Heart left ventricle (tissue), 16 donors: ENCODE results near the gene GGACT. TPM values are rescaled to one million over a fixed set of nuclear protein-coding genes. Genes with fewer than 3 reads are reported as not detected.

Source experiments
- ATAC-seq, 4 donors: fragments of 200-7000 bp; cut with Tn5 transposase; one replicate each; pipeline ENCODE4 v1.9.1; 2020 to 2022; ENCODE audit warnings: moderate library complexity in 4 of 4, mild to moderate bottlenecking in 3 of 4, moderate number of reproducible peaks in 1 of 4
- DNase-seq, 5 donors: peaks; one replicate each; pipeline ENCODE4 v3.0.0-alpha.2; 2020
- H3K27ac ChIP-seq, 12 donors: fragments of 200-600 bp; sonication (generic) in 4 of 12; one replicate each; pipeline versions ENCODE4 v1.5.0 to v1.8.0; 2016 to 2022; ENCODE audit warnings: mild to moderate bottlenecking in 2 of 12
- H3K27me3 ChIP-seq, 9 donors: fragments of 200-600 bp; sonication (generic) in 2 of 9; one replicate each; pipeline versions ENCODE4 v1.5.1 to v1.8.0; 2016 to 2022; ENCODE audit warnings: mild to moderate bottlenecking in 3 of 9
- H3K36me3 ChIP-seq, 9 donors: fragments of 200-600 bp; sonication (generic) in 2 of 9; one replicate each; pipeline versions ENCODE4 v1.5.0 to v1.8.0; 2018 to 2022; ENCODE audit warnings: mild to moderate bottlenecking in 2 of 9
- H3K4me1 ChIP-seq, 12 donors: fragments of 200-600 bp; sonication (generic) in 4 of 12; one replicate each; pipeline versions ENCODE4 v1.5.0 to v1.8.0; 2016 to 2022; ENCODE audit warnings: mild to moderate bottlenecking in 3 of 12
- H3K4me3 ChIP-seq, 12 donors: fragments of 200-600 bp; sonication (generic) in 4 of 12; one replicate each; pipeline versions ENCODE4 v1.5.0 to v1.8.0; 2017 to 2022; ENCODE audit warnings: mild to moderate bottlenecking in 9 of 12, moderate library complexity in 4 of 12
- H3K9me3 ChIP-seq, 12 donors: fragments of 200-600 bp; sonication (generic) in 4 of 12; one replicate each; pipeline versions ENCODE4 v1.5.0 to v1.8.0; 2016 to 2022; ENCODE audit warnings: mild to moderate bottlenecking in 1 of 12
- CTCF ChIP-seq, 12 donors: fragments of 200-600 bp; sonication (generic) in 4 of 12; IDR thresholded peaks; one replicate each; pipeline versions ENCODE4 v1.5.0 to v1.8.0; 2018 to 2022; ENCODE audit warnings: antibody characterized with exemption in 12 of 12, mild to moderate bottlenecking in 5 of 12
- POLR2A ChIP-seq, 2 donors: fragments of 450-650 bp; IDR thresholded peaks; one replicate each; pipeline ENCODE4 v1.6.1; 2017; ENCODE audit warnings: antibody characterized with exemption in 2 of 2, mild to moderate bottlenecking in 2 of 2, moderate library complexity in 2 of 2
- WGBS, 4 donors: extraction: QIAGEN DNeasy Blood & Tissue Kit in 2 of 4; methylation state at CpG; one replicate each; pipeline versions ENCODE4 v1.1.5 to v1.1.7; 2013 to 2018; 5-methylcytosine and 5-hydroxymethylcytosine counted together
- intact Hi-C, 10 donors: fragments of 100-400 bp; cut with DNase I; formaldehyde crosslinking; loops; one replicate each; pipeline versions ENCODE4 v1.11.1 to v1.14.2; 2022
- polyA plus RNA-seq, 2 donors: library from polyadenylated mRNA; stranded (reverse); fragments of 200-250 nt; gene quantifications; one replicate each; pipeline ENCODE4 v1.2.3, GENCODE V29; 2013
- total RNA-seq, 9 donors: library from RNA; depleted of rRNA in 2 of 9; stranded (reverse); fragments of >200 nt in 2 of 9; fragmentation: NEBNext Ultra II Directional in 3 of 9; extraction: Animal tissue kit (Norgen Biotek cat#: 25700) in 3 of 9; gene quantifications; one replicate each; pipeline versions ENCODE4 v1.1.0 to v1.2.4, GENCODE V29; 2016 to 2023
- donor health status: ischemic (EF 13 %, LVEDD 7.1; RV severe dilation, severe dysfunction).
- donor health status: healthy with polysubstance abuse.
- donor health status: DM: no; HTN: yes; CAD: no.
- donor health status: DM: no; HTN: no; CAD: no.
- donor health status: ischemic (EF 25% LVEDD 6.9; RV normal size, moderate dysfunction).
- donor health status: ischemic (EF 25% LVEDD 5.7; RV mildly dilated, moderate dysfunction).
- donor health status: healthy.
- donor health status: DM: yes; HTN: yes; CAD: no.
- donor health status: ischemic (EF 35%, LVEDD 5.7; RV mildly dilated, moderate dysfunction).
- donor health status: nonischemic (EF 11% LVEDD 7.7; RV severe dilation, severe dysfunction).
- donor health status: DM: yes; HTN: yes; CAD: no.
- donor health status: PGD.
- donor health status: ischemic (EF 29% LVEDD 5.4; RV normal size, mild dysfunction).
- donor health status: nonischemic (EF 23%, LVEDD 6.1; RV moderate dilation, normal function).

GGACT gene
- total and polyA plus RNA-seq, 11 donors = 0.34 to 3.9 (median 1.3) TPM

- Histone ChIP-seq H3K27ac (no peak overlapping the region), H3K27me3 (no peaks in the 10 kb centered on the region), H3K9me3 (peaks cover 0 to 2% (median 0%) of the 10 kb centered on the region in 12 donors), H3K4me1 (peaks cover 0 to 7% (median 0%) of the 10 kb centered on the region in 12 donors), H3K4me3 (peak overlapping the region in 9 of 12 donors; percentile 20 to 39 (median 31)), H3K36me3 (no peaks in the 10 kb centered on the region)
- DNase-seq (peak in 1 of 5 donors; percentile 15), ATAC-seq (peak in 2 of 4 donors; percentile 29 to 62)
- intact Hi-C loops = no loop called here
- 58 to 74% (median 68%) methylated on average over 26 of the region's 26 CpGs for WGBS, 4 donors
- TF ChIP-seq CTCF (IDR thresholded peaks at IDR 0.05) (no peak), POLR2A (IDR thresholded peaks at IDR 0.05) (no peak)
Observed at GRCh38 chr13:100543872-100544602, 44.6 kb downstream of the GGACT start.

- Histone ChIP-seq H3K27me3 (no peaks in the 10 kb centered on the region), H3K4me3 (no peak overlapping the region), H3K4me1 (peaks cover 0 to 7% (median 0%) of the 10 kb centered on the region in 12 donors), H3K36me3 (no peaks in the 10 kb centered on the region), H3K9me3 (peaks cover 0 to 12% (median 2%) of the 10 kb centered on the region in 12 donors), H3K27ac (no peak overlapping the region)
- DNase-seq = peak in 1 of 5 donors; percentile 2
- intact Hi-C loops = no loop called here
- WGBS, 4 donors = 85 to 92% (median 89%) methylated on average over 8 of the region's 8 CpGs
- no peak for ATAC-seq
- TF ChIP-seq CTCF (IDR thresholded peaks at IDR 0.05) = peak in 5 of 12 donors; percentile 6 to 25 (median 18)
- TF ChIP-seq POLR2A (IDR thresholded peaks at IDR 0.05) = no peak
Observed at GRCh38 chr13:100542826-100543156, 45.8 kb downstream of the GGACT start.

- Histone ChIP-seq H3K9me3 (peaks cover 0 to 12% (median 2%) of the 10 kb centered on the region in 12 donors), H3K27me3 (no peaks in the 10 kb centered on the region), H3K4me1 (peaks cover 0 to 7% (median 0%) of the 10 kb centered on the region in 12 donors), H3K27ac (no peak overlapping the region), H3K4me3 (no peak overlapping the region), H3K36me3 (no peaks in the 10 kb centered on the region)
- ATAC-seq (no peak), DNase-seq (peak in 1 of 5 donors; percentile 6)
- intact Hi-C loops = no loop called here
- TF ChIP-seq CTCF (IDR thresholded peaks at IDR 0.05) = no peak
- TF ChIP-seq POLR2A (IDR thresholded peaks at IDR 0.05) = no peak
- 92 to 95% (median 93%) methylated on average over 18 of the region's 18 CpGs for WGBS, 4 donors
Observed at GRCh38 chr13:100541897-100542825, 46.4 kb downstream of the GGACT start.

GRCh38 chr13:100540621-100541020 is 48.0 kb downstream of the GGACT start:
- Histone ChIP-seq H3K27ac (no peak overlapping the region), H3K36me3 (no peaks in the 10 kb centered on the region), H3K27me3 (no peaks in the 10 kb centered on the region), H3K4me3 (no peak overlapping the region), H3K4me1 (peaks cover 0 to 11% (median 1%) of the 10 kb centered on the region in 12 donors), H3K9me3 (peaks cover 0 to 12% (median 2%) of the 10 kb centered on the region in 12 donors)
- no peak for ATAC-seq
- 73 to 80% (median 74%) methylated on average over 3 of the region's 3 CpGs for WGBS, 4 donors
- DNase-seq = no peak
- intact Hi-C loops = no loop called here
- TF ChIP-seq POLR2A (IDR thresholded peaks at IDR 0.05) = no peak
- no peak for TF ChIP-seq CTCF (IDR thresholded peaks at IDR 0.05)
